HepG2 (cell line): ENCODE measurements around the gene CCDC57. TPM values are rescaled to one million over a fixed set of nuclear protein-coding genes. Genes with fewer than 3 reads are reported as not detected.

Experiments used
- ATAC-seq: fragments of 200-7000 bp; cut with Tn5 transposase; 3 replicates; pipeline ENCODE4 v1.9.1; 2020; ENCODE audit warnings: mild to moderate bottlenecking, moderate library complexity
- BruUV-seq: library from RNA; stranded (reverse); fragments of 400-500 nt; replicated peaks from 2 replicates; lab custom pipeline; 2021; lab: Mats Ljungman, UMichigan
- CTCF ChIA-PET: fragments of 300-600 bp; formaldehyde crosslinking; extraction: SDS; loops from one replicate; lab custom pipeline; 2021; ENCODE audit warnings: low total read pairs, inconsistent platforms, low intra/inter-chr PET ratio; lab: Yijun Ruan, JAX
- POLR2A ChIA-PET: fragments of 350-600 bp; sonication (Branson Sonifier 250); formaldehyde crosslinking; loops from one replicate; lab custom pipeline; 2020; ENCODE audit warnings: antibody characterized with exemption, inconsistent platforms; lab: Yijun Ruan, JAX
- DNase-seq: peaks from one replicate; pipeline ENCODE4 v3.0.0-alpha.2; 2015; ENCODE audit warnings: low spot score
- FAIRE-seq: peaks from 3 replicates; lab custom pipeline; 2011; peaks lifted over from hg19 to GRCh38; lab: Jason Lieb, UNC
- H2AFZ ChIP-seq: one replicate; pipeline ENCODE4 v1.6.1; 2011; ENCODE audit warnings: low read length, inconsistent platforms
- H3K27ac ChIP-seq: fragments of 300-600 bp; 3 replicates; pipeline ENCODE4 v1.8.0; 2011; ENCODE audit warnings: mixed run types, mild to moderate bottlenecking, mixed read lengths, low read length, inconsistent platforms; ENCODE audit not compliant: insufficient read depth; ENCODE audit errors: extremely low read length
- H3K27me3 ChIP-seq, 2 experiments: fragments of 200-600 bp in 1 of 2; 2 replicates in 1 of 2; 3 replicates in 1 of 2; pipeline versions ENCODE4 v1.6.0 to v1.8.0; 2011; ENCODE audit warnings: low read length in 2 of 2, mild to moderate bottlenecking in 2 of 2, moderate library complexity in 2 of 2, inconsistent platforms in 1 of 2; ENCODE audit not compliant: insufficient read depth in 2 of 2, control insufficient read depth in 1 of 2
- H3K36me3 ChIP-seq, 2 experiments: fragments of 200-600 bp in 1 of 2; replicated peaks in 1 of 2; 2 replicates in 1 of 2; 3 replicates in 1 of 2; pipeline versions ENCODE4 v1.5.1 to v1.8.0; 2011; ENCODE audit warnings: low read length in 2 of 2, inconsistent platforms in 1 of 2; ENCODE audit not compliant: insufficient read depth in 2 of 2, control insufficient read depth in 1 of 2
- H3K4me1 ChIP-seq: 2 replicates; pipeline ENCODE4 v1.5.1; 2012; ENCODE audit warnings: low read length, inconsistent platforms; ENCODE audit not compliant: insufficient read depth
- H3K4me2 ChIP-seq: 2 replicates; pipeline ENCODE4 v1.6.0; 2011; ENCODE audit warnings: low read depth, low read length, inconsistent platforms
- H3K4me3 ChIP-seq, 3 experiments: fragments of 200-600 bp in 1 of 3; sonication (generic), shearing (Covaris generic) in 1 of 3; replicated peaks in 1 of 3; 2 replicates each; pipeline ENCODE4 v1.5.1; 2011 to 2016; ENCODE audit warnings: low read length in 3 of 3, inconsistent platforms in 2 of 3, low read depth in 2 of 3, mild to moderate bottlenecking in 2 of 3, control low read depth in 1 of 3, mixed read lengths in 1 of 3; ENCODE audit not compliant: insufficient read depth in 1 of 3
- H3K79me2 ChIP-seq: one replicate; pipeline ENCODE4 v1.6.1; 2011; ENCODE audit warnings: low read length, inconsistent platforms; ENCODE audit not compliant: insufficient read depth
- H3K9ac ChIP-seq: 2 replicates; pipeline ENCODE4 v1.6.0; 2011; ENCODE audit warnings: mild to moderate bottlenecking, low read depth, low read length, inconsistent platforms; ENCODE audit not compliant: insufficient read depth
- H3K9me3 ChIP-seq: 2 replicates; pipeline ENCODE4 v1.5.1; 2012; ENCODE audit warnings: mild to moderate bottlenecking, low read length
- H4K20me1 ChIP-seq: 2 replicates; pipeline ENCODE4 v1.6.0; 2011; ENCODE audit warnings: inconsistent platforms, mild to moderate bottlenecking, low read length, moderate library complexity; ENCODE audit not compliant: insufficient read depth
- ARNT2 ChIP-seq: sonication (generic); formaldehyde crosslinking; IDR thresholded peaks from 2 replicates; pipeline ENCODE4 v1.8.0; 2022; ENCODE audit warnings: mild to moderate bottlenecking, low read depth, missing genetic modification reagents, moderate library complexity
- ATAD3A ChIP-seq: sonication (generic); formaldehyde crosslinking; IDR thresholded peaks from 2 replicates; pipeline ENCODE4 v1.4.0; 2020; ENCODE audit warnings: missing genetic modification reagents
- FOXK2 ChIP-seq: fragments of 450-650 bp; IDR thresholded peaks from 2 replicates; pipeline ENCODE4 v1.6.1; 2016
- HNRNPL ChIP-seq: fragments of 200-400 bp; formaldehyde crosslinking; IDR thresholded peaks from 2 replicates; pipeline ENCODE4 v1.6.1; 2017; ENCODE audit warnings: mild to moderate bottlenecking, low read depth, low read length
- KDM6A ChIP-seq: IDR thresholded peaks from 2 replicates; pipeline ENCODE4 v1.6.1; 2016; ENCODE audit warnings: low read depth
- TCF7L2 ChIP-seq: IDR thresholded peaks from 2 replicates; pipeline ENCODE4 v1.6.1; 2011; ENCODE audit warnings: mild to moderate bottlenecking, low read depth, low read length, moderate library complexity
- TP53 ChIP-seq: sonication (generic); formaldehyde crosslinking; conservative IDR thresholded peaks from 2 replicates; pipeline ENCODE4 v1.4.0; 2020; ENCODE audit warnings: missing genetic modification reagents
- ZMYM3 ChIP-seq: sonication (generic); formaldehyde crosslinking; IDR thresholded peaks from 2 replicates; pipeline ENCODE4 v1.5.1; 2020; ENCODE audit warnings: mild to moderate bottlenecking, missing genetic modification reagents
- ZNF12 ChIP-seq: sonication (generic); formaldehyde crosslinking; IDR thresholded peaks from 2 replicates; pipeline ENCODE4 v1.5.0; 2020; ENCODE audit warnings: missing genetic modification reagents
- ZNF768 ChIP-seq: sonication (generic); formaldehyde crosslinking; IDR thresholded peaks from 2 replicates; pipeline ENCODE4 v1.4.0; 2020; ENCODE audit warnings: missing genetic modification reagents
- ZNF772 ChIP-seq: sonication (generic); formaldehyde crosslinking; IDR thresholded peaks from 2 replicates; pipeline ENCODE4 v1.5.0; 2020; ENCODE audit warnings: mild to moderate bottlenecking, missing genetic modification reagents
- WGBS: methylation state at CpG from one replicate; pipeline ENCODE4 v1.1.6; 2017; ENCODE audit warnings: low lambda C conversion rate; 5-methylcytosine and 5-hydroxymethylcytosine counted together
- in situ Hi-C: cut with HindIII; loops from 2 replicates; pipeline ENCODE4 v1.10.0; 2017; ENCODE audit warnings: low pct_unique_long_range_greater_than_20kb; ENCODE audit not compliant: extremely low pct_ligation_motif_present
- intact Hi-C: fragments of 100-400 bp; cut with micrococcal nuclease; formaldehyde crosslinking; loops from one replicate; pipeline ENCODE4 v1.10.0; 2022; ENCODE audit not compliant: unreplicated experiment
- polyA plus RNA-seq, 8 experiments: library from polyadenylated mRNA; depleted of rRNA in 3 of 8; stranded (reverse) in 7 of 8; unstranded in 1 of 8; fragments of >200 nt; fragmentation: Illumina TruSeq in 4 of 8; extraction: Trizol in 4 of 8; gene quantifications; 2 replicates each; pipeline versions ENCODE4 v1.2.1 to v1.2.3, GENCODE V29; 2011 to 2016; ENCODE audit warnings: low read depth in 4 of 8, missing spikeins in 1 of 8, mixed read lengths in 1 of 8; ENCODE audit not compliant: insufficient read depth in 1 of 8
- total RNA-seq, 5 experiments: library from RNA; depleted of rRNA; stranded (reverse); fragments of >200 nt; fragmentation: Illumina TruSeq; extraction: Trizol; gene quantifications; 2 replicates each; pipeline ENCODE4 v1.2.3, GENCODE V29; 2016; ENCODE audit warnings: low read depth in 1 of 5
- TF ChIP-seq, protein P1 (sequence below): sonication (generic); formaldehyde crosslinking; IDR thresholded peaks from 2 replicates; pipeline ENCODE4 v1.4.0; 2020; ENCODE audit warnings: missing genetic modification reagents
- TF ChIP-seq, protein P2 (sequence below): sonication (generic); IDR thresholded peaks from 2 replicates; pipeline ENCODE4 v1.6.1; 2016; ENCODE audit warnings: low read depth, borderline replicate concordance
- TF ChIP-seq, protein P3 (sequence below): sonication (generic); formaldehyde crosslinking; IDR thresholded peaks from 2 replicates; pipeline ENCODE4 v1.4.0; 2020; ENCODE audit warnings: missing genetic modification reagents

CCDC57 gene
- total and polyA plus RNA-seq, 2 of the 13 experiments (the other 11 are each of a cell fraction or from before 2014, with no cell fraction given): 59.3 to 59.9 TPM

DNA sequence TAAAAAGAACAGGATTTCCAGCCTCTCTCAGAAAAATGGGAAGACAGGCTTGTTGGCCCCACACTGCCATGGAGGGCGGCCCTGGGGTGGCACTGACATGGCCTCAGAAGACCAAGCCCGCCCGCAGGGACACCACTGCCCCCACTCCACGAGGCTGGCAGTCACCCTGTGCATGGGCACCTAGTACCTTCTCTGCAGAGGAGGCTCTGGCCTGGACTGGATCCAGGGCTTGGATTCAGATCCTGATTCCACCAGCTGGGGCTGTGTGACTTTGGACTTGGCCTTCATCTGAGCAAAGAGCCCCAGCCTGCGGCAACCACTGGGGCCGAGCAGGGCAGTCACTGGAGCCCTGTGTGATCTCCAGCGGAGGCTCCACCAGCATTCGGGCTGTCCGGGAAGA is 97.8 kb downstream of the CCDC57 start:
- POLR2A ChIA-PET: no interaction called here
- Histone ChIP-seq H3K27ac (no peak overlapping the region), H3K9ac (no peak overlapping the region), H2AFZ (no peak overlapping the region), H4K20me1 (no peaks in the 10 kb centered on the region), H3K79me2 (no peaks in the 10 kb centered on the region), H3K27me3 (no peaks in the 10 kb centered on the region), H3K36me3 (peaks cover 0 to 3% of the 10 kb centered on the region in 2 experiments; a peak in 2 of 5 replicates), H3K4me1 (peaks cover 89% of the 10 kb centered on the region), H3K4me2 (no peak overlapping the region), H3K9me3 (no peaks in the 10 kb centered on the region), H3K4me3 (no peak overlapping the region)
- TF ChIP-seq HNRNPL (peak; percentile 60; the same call in 1 of the 2 replicates), ZMYM3 (CRISPR knock-in tag) (peak; percentile 45), TP53 (CRISPR knock-in tag) (no peak), TCF7L2 (no peak), FOXK2 (no peak), ARNT2 (CRISPR knock-in tag) (no peak), ZNF772 (CRISPR knock-in tag) (no peak), ZNF12 (CRISPR knock-in tag) (no peak), ATAD3A (no peak), KDM6A (CRISPR knock-in tag) (no peak), ZNF768 (CRISPR knock-in tag) (peak; percentile 79)
- TF ChIP-seq, protein P1, sequence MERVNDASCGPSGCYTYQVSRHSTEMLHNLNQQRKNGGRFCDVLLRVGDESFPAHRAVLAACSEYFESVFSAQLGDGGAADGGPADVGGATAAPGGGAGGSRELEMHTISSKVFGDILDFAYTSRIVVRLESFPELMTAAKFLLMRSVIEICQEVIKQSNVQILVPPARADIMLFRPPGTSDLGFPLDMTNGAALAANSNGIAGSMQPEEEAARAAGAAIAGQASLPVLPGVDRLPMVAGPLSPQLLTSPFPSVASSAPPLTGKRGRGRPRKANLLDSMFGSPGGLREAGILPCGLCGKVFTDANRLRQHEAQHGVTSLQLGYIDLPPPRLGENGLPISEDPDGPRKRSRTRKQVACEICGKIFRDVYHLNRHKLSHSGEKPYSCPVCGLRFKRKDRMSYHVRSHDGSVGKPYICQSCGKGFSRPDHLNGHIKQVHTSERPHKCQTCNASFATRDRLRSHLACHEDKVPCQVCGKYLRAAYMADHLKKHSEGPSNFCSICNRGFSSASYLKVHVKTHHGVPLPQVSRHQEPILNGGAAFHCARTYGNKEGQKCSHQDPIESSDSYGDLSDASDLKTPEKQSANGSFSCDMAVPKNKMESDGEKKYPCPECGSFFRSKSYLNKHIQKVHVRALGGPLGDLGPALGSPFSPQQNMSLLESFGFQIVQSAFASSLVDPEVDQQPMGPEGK (CRISPR knock-in tag): no peak
- TF ChIP-seq, protein P2, sequence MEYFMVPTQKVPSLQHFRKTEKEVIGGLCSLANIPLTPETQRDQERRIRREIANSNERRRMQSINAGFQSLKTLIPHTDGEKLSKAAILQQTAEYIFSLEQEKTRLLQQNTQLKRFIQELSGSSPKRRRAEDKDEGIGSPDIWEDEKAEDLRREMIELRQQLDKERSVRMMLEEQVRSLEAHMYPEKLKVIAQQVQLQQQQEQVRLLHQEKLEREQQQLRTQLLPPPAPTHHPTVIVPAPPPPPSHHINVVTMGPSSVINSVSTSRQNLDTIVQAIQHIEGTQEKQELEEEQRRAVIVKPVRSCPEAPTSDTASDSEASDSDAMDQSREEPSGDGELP: peak; percentile 78
- TF ChIP-seq, protein P3, sequence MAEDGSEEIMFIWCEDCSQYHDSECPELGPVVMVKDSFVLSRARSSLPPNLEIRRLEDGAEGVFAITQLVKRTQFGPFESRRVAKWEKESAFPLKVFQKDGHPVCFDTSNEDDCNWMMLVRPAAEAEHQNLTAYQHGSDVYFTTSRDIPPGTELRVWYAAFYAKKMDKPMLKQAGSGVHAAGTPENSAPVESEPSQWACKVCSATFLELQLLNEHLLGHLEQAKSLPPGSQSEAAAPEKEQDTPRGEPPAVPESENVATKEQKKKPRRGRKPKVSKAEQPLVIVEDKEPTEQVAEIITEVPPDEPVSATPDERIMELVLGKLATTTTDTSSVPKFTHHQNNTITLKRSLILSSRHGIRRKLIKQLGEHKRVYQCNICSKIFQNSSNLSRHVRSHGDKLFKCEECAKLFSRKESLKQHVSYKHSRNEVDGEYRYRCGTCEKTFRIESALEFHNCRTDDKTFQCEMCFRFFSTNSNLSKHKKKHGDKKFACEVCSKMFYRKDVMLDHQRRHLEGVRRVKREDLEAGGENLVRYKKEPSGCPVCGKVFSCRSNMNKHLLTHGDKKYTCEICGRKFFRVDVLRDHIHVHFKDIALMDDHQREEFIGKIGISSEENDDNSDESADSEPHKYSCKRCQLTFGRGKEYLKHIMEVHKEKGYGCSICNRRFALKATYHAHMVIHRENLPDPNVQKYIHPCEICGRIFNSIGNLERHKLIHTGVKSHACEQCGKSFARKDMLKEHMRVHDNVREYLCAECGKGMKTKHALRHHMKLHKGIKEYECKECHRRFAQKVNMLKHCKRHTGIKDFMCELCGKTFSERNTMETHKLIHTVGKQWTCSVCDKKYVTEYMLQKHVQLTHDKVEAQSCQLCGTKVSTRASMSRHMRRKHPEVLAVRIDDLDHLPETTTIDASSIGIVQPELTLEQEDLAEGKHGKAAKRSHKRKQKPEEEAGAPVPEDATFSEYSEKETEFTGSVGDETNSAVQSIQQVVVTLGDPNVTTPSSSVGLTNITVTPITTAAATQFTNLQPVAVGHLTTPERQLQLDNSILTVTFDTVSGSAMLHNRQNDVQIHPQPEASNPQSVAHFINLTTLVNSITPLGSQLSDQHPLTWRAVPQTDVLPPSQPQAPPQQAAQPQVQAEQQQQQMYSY (CRISPR knock-in tag): peak; percentile 83
- FAIRE-seq: no peak
- WGBS: 90% methylated on average over 8 of the region's 9 CpGs
- CTCF ChIA-PET: no interaction called here
- no peak for ATAC-seq
- in situ Hi-C loops (no loop called here), intact Hi-C loops (no loop called here)
- no peak for DNase-seq
- no TSS peak for BruUV-seq
